H1 (cell line): Measurements from ENCODE around the gene KPNA4. TPM values are rescaled to one million over a fixed set of nuclear protein-coding genes. Genes with fewer than 3 reads are reported as not detected.

ENCODE experiments used
- ATF2 ChIP-seq: IDR thresholded peaks from 2 replicates; pipeline ENCODE4 v1.6.1; 2012; ENCODE audit warnings: low read length, inconsistent platforms
- CHD1 ChIP-seq: IDR thresholded peaks from 2 replicates; pipeline ENCODE4 v1.6.1; 2012; ENCODE audit warnings: low read depth, low read length, improper control_type of control experiment
- CHD7 ChIP-seq: fragments of 300-600 bp; sonication (generic); IDR thresholded peaks from 2 replicates; pipeline ENCODE4 v1.7.1; 2012; ENCODE audit warnings: low read length, moderate library complexity, mild to moderate bottlenecking, inconsistent platforms; ENCODE audit not compliant: insufficient replicate concordance
- KDM4A ChIP-seq: IDR thresholded peaks from one replicate; pipeline ENCODE4 v1.7.1; 2012; ENCODE audit warnings: low read depth, mild to moderate bottlenecking, moderate library complexity, low read length, inconsistent platforms; ENCODE audit not compliant: severe bottlenecking
- NRF1 ChIP-seq: IDR thresholded peaks from 2 replicates; pipeline ENCODE4 v1.6.1; 2011; ENCODE audit warnings: mild to moderate bottlenecking, low read depth, low read length, improper control_type of control experiment
- POU5F1 ChIP-seq: IDR thresholded peaks from 2 replicates; pipeline ENCODE4 v1.6.1; 2011; ENCODE audit warnings: low read depth, mild to moderate bottlenecking, low read length, moderate library complexity
- RNF2 ChIP-seq: fragments of 200-900, 300-1000 bp; sonication (generic); IDR thresholded peaks from 2 replicates; pipeline ENCODE4 v1.7.1; 2016; ENCODE audit warnings: borderline replicate concordance, low read depth, mild to moderate bottlenecking, antibody characterized with exemption, low read length; ENCODE audit not compliant: poor library complexity, severe bottlenecking; ENCODE audit errors: missing control alignments
- RXRA ChIP-seq: IDR thresholded peaks from 2 replicates; pipeline ENCODE4 v1.6.1; 2011; ENCODE audit warnings: low read depth, mild to moderate bottlenecking, low read length, moderate library complexity; ENCODE audit not compliant: insufficient read depth
- SP2 ChIP-seq: IDR thresholded peaks from 2 replicates; pipeline ENCODE4 v1.6.1; 2012; ENCODE audit warnings: mild to moderate bottlenecking, low read length, inconsistent platforms
- polyA plus RNA-seq, 7 experiments: library from polyadenylated mRNA; depleted of rRNA in 3 of 7; stranded (reverse) in 5 of 7; unstranded in 2 of 7; fragments of >200 nt in 5 of 7; fragments of 200-250 nt in 2 of 7; gene quantifications; 1 replicate in 5 of 7; 2 replicates in 1 of 7; 4 replicates in 1 of 7; pipeline versions ENCODE4 v1.2.1 to v1.2.3, GENCODE V29; 2011 to 2013; ENCODE audit warnings: missing spikeins in 2 of 7, mixed read lengths in 2 of 7
- total RNA-seq: library from RNA; stranded (reverse); fragmentation: NEBNext Ultra II Directional; extraction: Animal tissue kit (Norgen Biotek cat#: 25700); gene quantifications from 2 replicates; pipeline ENCODE4 v1.2.1, GENCODE V29; 2021

The KPNA4 gene
- total and polyA plus RNA-seq, 2 of the 8 experiments (the other 6 are each of a cell fraction or from before 2014, with no cell fraction given) = 13.2 to 81.9 TPM

- TF ChIP-seq CHD7 (no peak), NRF1 (no peak), RNF2 (no peak), ATF2 (no peak), CHD1 (no peak), SP2 (no peak), KDM4A (no peak), POU5F1 (no peak), RXRA (no peak)
Observed at GRCh38 chr3:160451602-160452001, 113.8 kb downstream of the KPNA4 start (continued).
